T-helper 1 cell treated with Interleukin-12 subunit alpha and Interleukin-12 subunit beta and Interleukin-4 antibody, amounts not matched to agents 30 μg/mL and 1 μg/mL, for 36 hours (primary cell): Measurements from ENCODE around the gene BEND7.
"Not testable (repeated sequence)": the region's sequence is repeated elsewhere in the genome, so short reads cannot be mapped to it uniquely, and the experiment has no call there.

Experiments
- H3K27ac Mint-ChIP-seq: one replicate; pipeline ENCODE4 v1.8.0; 2021; ENCODE audit warnings: mild to moderate bottlenecking, mixed read lengths
- H3K27me3 Mint-ChIP-seq: one replicate; pipeline ENCODE4 v1.8.0; 2021; ENCODE audit warnings: low read depth, mixed read lengths
- H3K36me3 Mint-ChIP-seq: one replicate; pipeline ENCODE4 v1.8.0; 2021; ENCODE audit warnings: low read depth, mixed read lengths
- H3K4me1 Mint-ChIP-seq: one replicate; pipeline ENCODE4 v1.8.0; 2021; ENCODE audit warnings: low read depth, mixed read lengths
- H3K4me3 Mint-ChIP-seq: one replicate; pipeline ENCODE4 v1.8.0; 2021; ENCODE audit warnings: mild to moderate bottlenecking, moderate library complexity, mixed read lengths
- H3K9me3 Mint-ChIP-seq: one replicate; pipeline ENCODE4 v1.8.0; 2021; ENCODE audit warnings: mixed read lengths

BEND7 gene

GRCh38 chr10:13528875-13529713 lies at the start of gene BEND7:
Gene BEND7 (minus strand): TSS chr10:13529014. CDS start chr10:13528533, 481 bp downstream.
- Mint-ChIP-seq H3K27ac (no peak within 1 kb of the TSS), H3K27me3 (peaks cover 72% of the 10 kb centered on the region), H3K9me3 (no peaks in the 10 kb centered on the region), H3K4me3 (peak within 1 kb of the TSS; percentile 47), H3K36me3 (no peaks in the 10 kb centered on the region), H3K4me1 (peaks cover 2% of the 10 kb centered on the region)

- Mint-ChIP-seq H3K9me3 (no peaks in the 10 kb centered on the region), H3K27ac (no peak overlapping the region), H3K4me3 (no peak overlapping the region), H3K4me1 (no peaks in the 10 kb centered on the region), H3K36me3 (no peaks in the 10 kb centered on the region), H3K27me3 (peaks cover 7% of the 10 kb centered on the region)
Observed at GRCh38 chr10:13573960-13574359, 45.1 kb upstream of the BEND7 start.

- H3K27ac Mint-ChIP-seq: no peak overlapping the region
- H3K9me3 Mint-ChIP-seq: no peaks in the 10 kb centered on the region
- no peaks in the 10 kb centered on the region for H3K4me1 Mint-ChIP-seq
- H3K36me3 Mint-ChIP-seq: no peaks in the 10 kb centered on the region
- peaks cover 7% of the 10 kb centered on the region for H3K27me3 Mint-ChIP-seq
- no peak overlapping the region for H3K4me3 Mint-ChIP-seq
Observed at GRCh38 chr10:13571541-13571940, 42.7 kb upstream of the BEND7 start.

- Mint-ChIP-seq H3K9me3 (no peaks in the 10 kb centered on the region), H3K4me1 (no peaks in the 10 kb centered on the region), H3K27me3 (no peaks in the 10 kb centered on the region), H3K36me3 (no peaks in the 10 kb centered on the region), H3K4me3 (no peak overlapping the region), H3K27ac (no peak overlapping the region)
Observed at GRCh38 chr10:13567030-13567429, 38.2 kb upstream of the BEND7 start.

- Mint-ChIP-seq H3K9me3 (no peaks in the 10 kb centered on the region), H3K4me1 (no peaks in the 10 kb centered on the region), H3K4me3 (no peak overlapping the region), H3K27ac (no peak overlapping the region), H3K27me3 (no peaks in the 10 kb centered on the region), H3K36me3 (no peaks in the 10 kb centered on the region)
Observed at GRCh38 chr10:13564576-13564975, 35.8 kb upstream of the BEND7 start.

GRCh38 chr10:13563481-13564445 lies 34.9 kb upstream of the BEND7 start:
- Mint-ChIP-seq H3K27ac (no peak overlapping the region), H3K4me3 (no peak overlapping the region), H3K36me3 (no peaks in the 10 kb centered on the region), H3K4me1 (no peaks in the 10 kb centered on the region), H3K9me3 (no peaks in the 10 kb centered on the region), H3K27me3 (no peaks in the 10 kb centered on the region)

- Mint-ChIP-seq H3K36me3 (no peaks in the 10 kb centered on the region), H3K4me3 (no peak overlapping the region), H3K4me1 (peaks cover 2% of the 10 kb centered on the region), H3K9me3 (no peaks in the 10 kb centered on the region), H3K27me3 (no peaks in the 10 kb centered on the region), H3K27ac (no peak overlapping the region)
Observed at GRCh38 chr10:13560597-13560996, 31.8 kb upstream of the BEND7 start.

GRCh38 chr10:13559124-13559700 lies 30.4 kb upstream of the BEND7 start:
- H3K4me1 Mint-ChIP-seq: peaks cover 2% of the 10 kb centered on the region
- H3K27me3 Mint-ChIP-seq: no peaks in the 10 kb centered on the region
- no peak overlapping the region for H3K27ac Mint-ChIP-seq
- H3K36me3 Mint-ChIP-seq: no peaks in the 10 kb centered on the region
- no peak overlapping the region for H3K4me3 Mint-ChIP-seq
- H3K9me3 Mint-ChIP-seq: no peaks in the 10 kb centered on the region

GRCh38 chr10:13555884-13556510 lies 27.2 kb upstream of the BEND7 start:
- H3K4me3 Mint-ChIP-seq: no peak overlapping the region
- no peaks in the 10 kb centered on the region for H3K36me3 Mint-ChIP-seq
- H3K27me3 Mint-ChIP-seq: peaks cover 4% of the 10 kb centered on the region
- H3K9me3 Mint-ChIP-seq: no peaks in the 10 kb centered on the region
- H3K27ac Mint-ChIP-seq: no peak overlapping the region
- peaks cover 2% of the 10 kb centered on the region for H3K4me1 Mint-ChIP-seq

GRCh38 chr10:13550802-13551201 lies 22.0 kb upstream of the BEND7 start:
- Mint-ChIP-seq H3K4me1 (no peaks in the 10 kb centered on the region), H3K36me3 (no peaks in the 10 kb centered on the region), H3K27me3 (peaks cover 22% of the 10 kb centered on the region), H3K9me3 (peaks cover 4% of the 10 kb centered on the region), H3K27ac (no peak overlapping the region), H3K4me3 (no peak overlapping the region)

GRCh38 chr10:13542533-13542932 lies 13.7 kb upstream of the BEND7 start:
- no peaks in the 10 kb centered on the region for H3K36me3 Mint-ChIP-seq
- no peaks in the 10 kb centered on the region for H3K9me3 Mint-ChIP-seq
- H3K27me3 Mint-ChIP-seq: peaks cover 29% of the 10 kb centered on the region
- H3K4me1 Mint-ChIP-seq: no peaks in the 10 kb centered on the region
- H3K27ac Mint-ChIP-seq: no peak overlapping the region
- no peak overlapping the region for H3K4me3 Mint-ChIP-seq

GRCh38 chr10:13537985-13538384 lies 9.2 kb upstream of the BEND7 start:
- H3K4me3 Mint-ChIP-seq, H3K4me1 Mint-ChIP-seq, H3K9me3 Mint-ChIP-seq, H3K27ac Mint-ChIP-seq, H3K36me3 Mint-ChIP-seq: not testable (repeated sequence)
- H3K27me3 Mint-ChIP-seq: peaks cover 30% of the 10 kb centered on the region

GRCh38 chr10:13536674-13537366 lies 8.0 kb upstream of the BEND7 start:
- Mint-ChIP-seq H3K4me3 (no peak overlapping the region), H3K27ac (no peak overlapping the region), H3K9me3 (no peaks in the 10 kb centered on the region), H3K36me3 (no peaks in the 10 kb centered on the region), H3K4me1 (no peaks in the 10 kb centered on the region), H3K27me3 (peaks cover 37% of the 10 kb centered on the region)

GRCh38 chr10:13535346-13535745 lies 6.5 kb upstream of the BEND7 start:
- Mint-ChIP-seq H3K27me3 (peaks cover 42% of the 10 kb centered on the region), H3K27ac (no peak overlapping the region), H3K4me3 (no peak overlapping the region), H3K4me1 (no peaks in the 10 kb centered on the region), H3K9me3 (no peaks in the 10 kb centered on the region), H3K36me3 (no peaks in the 10 kb centered on the region)
